ENCODE data around the gene GNA14.
"Not testable (repeated sequence)": the region's sequence is repeated elsewhere in the genome, so short reads cannot be mapped to it uniquely, and the experiment has no call there.

GNA14 gene

GRCh38 chr9:77531400-77531799, 116.7 kb downstream of the GNA14 start:
- DNase-seq, result no peak

GRCh38 chr9:77523891-77524290, 124.2 kb downstream of the GNA14 start:
- DNase-seq, result no peak

- DNase-seq, result no peak
Measured at GRCh38 chr9:77521091-77521490, 127.0 kb downstream of the GNA14 start.

GRCh38 chr9:77518688-77519087, 129.4 kb downstream of the GNA14 start:
- no peak for DNase-seq

- no peak for DNase-seq
Measured at GRCh38 chr9:77516781-77517180, 131.3 kb downstream of the GNA14 start.

- no peak for DNase-seq
Measured at GRCh38 chr9:77514886-77515711, 133.0 kb downstream of the GNA14 start.

- no peak for DNase-seq
Measured at GRCh38 chr9:77513457-77513856, 134.7 kb downstream of the GNA14 start.

GRCh38 chr9:77512876-77513275, 135.2 kb downstream of the GNA14 start:
- DNase-seq, result no peak

- no peak for DNase-seq
Measured at GRCh38 chr9:77511525-77511924, 136.6 kb downstream of the GNA14 start.

- no peak for DNase-seq
Measured at GRCh38 chr9:77510666-77511065, 137.5 kb downstream of the GNA14 start.

GRCh38 chr9:77508396-77508795, 139.7 kb downstream of the GNA14 start:
- no peak for DNase-seq

- no peak for DNase-seq
Measured at GRCh38 chr9:77507212-77507961, 140.7 kb downstream of the GNA14 start.

- DNase-seq, result no peak
Measured at GRCh38 chr9:77505232-77505631, 142.9 kb downstream of the GNA14 start.

GRCh38 chr9:77502568-77502967, 145.6 kb downstream of the GNA14 start:
- no peak for DNase-seq

- DNase-seq, result no peak
Measured at GRCh38 chr9:77498891-77499290, 149.2 kb downstream of the GNA14 start.

- DNase-seq, result no peak
Measured at GRCh38 chr9:77497322-77498198, 150.6 kb downstream of the GNA14 start.

GRCh38 chr9:77495834-77496671, 152.1 kb downstream of the GNA14 start:
- DNase-seq, result no peak

GRCh38 chr9:77490279-77490678, 157.8 kb downstream of the GNA14 start:
- DNase-seq, result not testable (repeated sequence)

- not testable (repeated sequence) for DNase-seq
Measured at GRCh38 chr9:77489405-77490163, 158.5 kb downstream of the GNA14 start.

GRCh38 chr9:77488439-77489126, 159.5 kb downstream of the GNA14 start:
- DNase-seq, result no peak

GRCh38 chr9:77486968-77487367, 161.2 kb downstream of the GNA14 start:
- no peak for DNase-seq
